ENCODE results near the gene RETREG2.

The RETREG2 gene

DNA sequence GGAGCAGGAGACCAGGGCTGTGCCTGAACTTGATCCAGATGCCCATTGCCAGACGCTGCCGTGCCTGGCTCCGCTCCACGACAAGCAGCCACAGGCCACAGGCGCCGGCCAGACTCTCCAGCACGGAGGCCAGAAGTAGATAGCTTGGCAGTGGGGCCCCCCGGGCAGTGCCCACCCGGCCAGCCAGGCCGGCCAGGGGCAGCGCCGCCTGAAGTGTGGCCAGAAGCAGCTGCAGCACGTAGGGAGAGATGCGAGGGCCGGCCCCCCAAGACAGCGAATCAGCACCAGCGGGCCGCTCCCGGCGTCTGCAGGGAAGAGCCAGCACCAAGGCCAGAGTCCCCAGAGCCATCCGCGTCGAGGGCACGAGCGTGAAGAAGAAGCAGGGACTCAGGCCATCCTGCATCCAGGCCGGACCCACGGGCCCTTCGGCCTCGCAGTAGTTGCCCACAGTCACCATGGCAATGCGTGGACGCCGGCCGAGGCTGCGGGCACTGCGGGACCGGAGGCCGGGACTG is 40.2 kb downstream of the RETREG2 start:
- DNase-seq, result no peak

- peak; percentile 92 for DNase-seq
Observed at GRCh38 chr2:219218732-219219701, 40.9 kb downstream of the RETREG2 start, which contains the start of gene ABCB6. TSS of gene ABCB6 (minus strand) at chr2:219218958. CDS start at chr2:219218673, 285 bp downstream.

DNA sequence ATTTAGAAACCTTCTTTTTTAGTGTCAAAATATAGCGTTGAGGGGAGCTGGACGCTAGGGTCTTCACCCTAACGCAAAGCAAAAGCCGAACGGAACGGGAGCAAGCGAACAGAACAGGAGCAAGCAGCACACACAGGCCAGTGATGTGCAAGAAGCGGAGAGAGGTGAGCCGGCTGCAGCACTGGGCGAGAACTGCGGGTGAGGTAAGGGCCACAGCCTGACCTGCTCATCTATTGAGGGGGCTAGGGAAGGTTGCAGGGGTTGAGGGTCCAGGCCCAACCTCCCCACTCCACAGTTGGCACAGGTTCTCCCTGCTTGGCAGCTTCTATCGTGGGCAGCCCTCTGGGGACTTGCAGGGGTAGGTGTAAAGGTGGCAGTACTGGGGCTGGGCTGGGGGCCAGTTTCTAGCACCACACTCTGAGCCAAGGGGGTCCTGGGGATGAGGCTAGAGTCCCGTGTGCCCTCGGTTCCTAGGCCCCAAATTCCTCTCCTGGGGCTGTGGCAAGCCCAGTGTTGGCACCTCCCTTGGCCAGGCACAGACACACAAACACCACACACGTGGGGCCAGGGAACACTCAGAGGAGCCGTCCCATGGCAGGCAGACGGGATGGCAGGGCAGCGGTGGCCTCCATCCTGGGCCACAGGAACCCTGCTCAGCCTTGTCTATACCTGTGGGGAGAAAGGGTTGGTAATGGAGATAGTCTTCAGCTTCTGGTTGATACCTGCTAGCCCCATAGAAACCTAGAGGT is 41.9 kb downstream of the RETREG2 start:
- DNase-seq, result no peak

DNA sequence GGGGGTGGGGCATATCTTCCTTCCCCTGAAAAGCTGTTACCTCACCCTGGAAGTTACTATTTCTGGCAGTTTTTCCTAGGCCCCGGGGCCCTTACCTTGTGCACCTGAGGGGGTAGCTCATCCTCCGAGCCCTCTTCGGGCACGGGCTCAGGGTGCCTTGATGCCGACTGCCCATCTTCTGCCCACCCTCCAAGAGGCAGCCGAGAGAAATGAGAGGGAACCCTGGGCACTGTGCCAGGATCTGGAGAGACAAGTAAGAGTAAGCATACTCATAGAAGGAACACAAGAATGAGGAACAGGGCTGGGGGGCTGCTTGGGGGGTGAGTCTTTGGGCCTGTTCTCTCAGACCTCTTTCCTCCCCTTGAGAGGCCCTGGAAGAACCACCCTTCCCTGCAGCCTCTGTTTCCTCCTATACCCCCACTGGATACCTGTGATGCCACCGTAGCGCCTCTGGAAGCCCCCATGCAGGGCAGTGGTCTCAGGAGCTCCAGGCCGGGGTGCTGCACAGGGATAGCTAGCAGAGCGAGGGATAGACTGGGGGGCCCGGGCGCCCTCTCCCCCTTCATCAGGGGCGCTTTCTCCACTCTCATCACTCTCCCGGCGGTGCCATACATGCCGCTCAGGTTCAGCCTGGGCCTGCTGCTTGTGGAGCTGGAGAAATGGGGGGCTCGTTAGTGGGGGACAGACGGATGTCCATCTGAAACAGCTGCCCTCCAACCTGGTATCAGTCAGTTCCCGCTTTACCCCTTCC is 42.8 kb downstream of the RETREG2 start:
- DNase-seq, result no peak

- DNase-seq, result no peak
Observed at GRCh38 chr2:219221957-219222518, 44.0 kb downstream of the RETREG2 start.

DNA sequence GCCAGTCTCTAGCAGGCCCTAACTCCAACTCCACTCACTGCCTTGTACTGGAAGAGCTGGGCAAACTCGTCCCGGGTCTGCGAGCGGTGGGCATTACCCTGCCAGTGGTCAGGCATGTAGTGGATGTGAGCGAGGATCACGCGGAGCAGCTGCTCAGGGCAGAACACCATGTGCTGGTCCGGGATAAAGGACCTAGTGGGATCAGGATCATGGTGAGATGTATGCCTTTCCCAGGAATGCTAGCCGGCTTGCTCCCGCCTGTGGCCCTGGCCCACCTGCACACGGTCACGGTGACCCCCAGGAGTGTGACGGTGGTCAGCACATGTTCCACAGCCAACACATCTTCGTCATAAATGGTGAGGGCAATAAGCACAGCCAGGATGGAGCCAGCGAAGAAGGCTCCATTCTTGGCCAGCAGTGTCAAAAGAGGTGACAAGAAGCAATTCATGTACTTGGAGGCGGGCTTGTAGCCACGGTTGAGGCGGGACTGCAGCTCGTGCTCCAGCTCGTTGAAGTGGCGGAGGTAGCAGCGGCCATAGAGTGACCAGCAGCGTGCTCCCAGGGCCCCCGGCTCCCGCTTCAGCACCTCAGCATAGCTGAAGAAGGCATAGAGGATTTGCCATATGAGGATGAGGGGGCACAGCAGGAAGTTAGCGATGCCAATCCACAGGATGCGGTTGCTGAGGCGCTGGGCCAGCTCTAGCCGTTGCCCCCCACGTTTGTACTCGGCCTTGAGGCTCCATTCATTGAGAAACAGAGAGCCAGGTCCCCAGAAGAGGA is 45.9 kb downstream of the RETREG2 start:
- DNase-seq, result no peak

DNA sequence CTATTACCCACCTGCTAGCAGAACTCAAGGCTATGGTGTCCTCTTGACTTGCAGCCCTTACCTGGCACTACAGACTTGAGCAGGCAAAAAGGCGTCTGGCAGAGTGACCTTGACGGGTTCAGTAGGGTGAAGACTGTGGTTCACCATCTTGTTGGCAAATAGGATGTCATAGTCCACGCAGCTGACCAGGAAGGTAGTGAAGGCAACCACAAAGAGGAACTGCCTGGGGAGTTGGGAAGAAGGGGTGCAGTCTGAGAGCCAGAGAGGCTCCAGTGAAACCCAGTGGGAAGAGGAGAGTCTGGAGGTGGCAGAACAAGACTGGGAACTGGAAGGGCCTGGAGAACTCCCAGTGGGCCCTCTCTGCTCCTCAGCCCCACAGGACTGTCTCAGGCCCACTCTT is 47.3 kb downstream of the RETREG2 start:
- no peak for DNase-seq

- DNase-seq, result no peak
Observed at GRCh38 chr2:219228041-219228910, 50.2 kb downstream of the RETREG2 start.

DNA sequence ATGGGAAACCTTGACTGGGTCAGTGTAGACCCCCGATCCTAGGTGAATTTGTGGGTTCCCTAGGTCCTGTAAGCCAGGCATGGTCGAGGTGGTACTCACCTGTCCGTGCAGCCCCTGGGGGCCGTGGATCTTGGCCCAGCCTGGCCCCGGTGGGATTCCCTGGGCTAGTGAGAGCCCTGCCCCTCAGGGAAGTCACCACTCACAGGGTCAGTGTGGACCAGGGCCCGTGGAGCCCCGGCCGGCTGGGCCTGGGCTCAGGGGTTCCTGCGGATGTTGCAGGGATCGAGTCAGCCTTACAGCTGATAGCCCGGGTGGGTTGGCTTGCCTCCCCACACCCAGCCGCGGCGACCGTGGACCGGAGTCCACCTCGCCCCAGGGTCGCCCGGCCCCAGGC is 50.8 kb downstream of the RETREG2 start:
- no peak for DNase-seq

DNA sequence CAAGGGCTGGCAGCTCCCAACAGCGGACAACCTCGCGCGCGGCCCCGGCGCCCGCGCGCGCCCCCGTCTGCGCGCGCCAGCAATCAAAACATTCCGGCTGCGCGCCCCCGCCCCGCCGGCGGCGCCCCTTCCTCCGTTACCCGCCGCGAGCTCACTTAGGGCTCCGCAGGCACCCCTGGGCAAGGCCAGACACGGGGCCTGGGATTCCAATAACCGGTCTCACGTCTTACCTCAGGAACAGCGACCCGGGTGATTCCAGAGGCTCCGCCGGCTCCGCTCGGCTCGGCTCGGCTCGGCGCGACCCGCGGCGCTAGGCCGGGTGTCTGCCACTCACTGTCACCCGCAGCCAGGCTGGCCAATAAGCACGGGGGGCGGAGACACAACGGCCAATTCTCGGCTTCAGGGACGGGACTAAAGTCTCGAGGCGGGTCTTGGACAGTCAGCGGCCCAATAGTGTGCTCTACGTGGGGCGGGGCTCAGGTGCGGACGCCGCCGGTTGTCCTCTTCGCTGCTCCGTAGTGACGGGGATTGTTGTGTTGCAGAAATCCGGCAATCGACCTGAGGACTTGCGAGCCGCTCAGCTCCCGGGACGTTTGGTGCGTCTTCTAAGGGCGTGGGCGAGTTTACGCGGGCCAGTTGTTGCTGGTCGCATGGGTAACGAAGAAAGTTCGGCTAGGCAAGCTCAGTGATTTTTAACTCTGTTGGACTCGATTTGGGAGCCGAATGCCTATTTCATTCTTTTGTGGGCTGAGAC is 51.4 kb downstream of the RETREG2 start, which contains the start of the genes ANKZF1 and ATG9A:
Gene ANKZF1 (plus strand): TSS at position 502 of the 754 bp plus-strand sequence. CDS start 452 bp downstream, outside the sequence.
Gene ATG9A (minus strand): TSS at position 332 of the 754 bp plus-strand sequence. CDS start 1,612 bp downstream, outside the sequence.
- peak; percentile 97 for DNase-seq

GRCh38 chr2:219230059-219230540 is 52.0 kb downstream of the RETREG2 start:
- DNase-seq, result peak; percentile 83

DNA sequence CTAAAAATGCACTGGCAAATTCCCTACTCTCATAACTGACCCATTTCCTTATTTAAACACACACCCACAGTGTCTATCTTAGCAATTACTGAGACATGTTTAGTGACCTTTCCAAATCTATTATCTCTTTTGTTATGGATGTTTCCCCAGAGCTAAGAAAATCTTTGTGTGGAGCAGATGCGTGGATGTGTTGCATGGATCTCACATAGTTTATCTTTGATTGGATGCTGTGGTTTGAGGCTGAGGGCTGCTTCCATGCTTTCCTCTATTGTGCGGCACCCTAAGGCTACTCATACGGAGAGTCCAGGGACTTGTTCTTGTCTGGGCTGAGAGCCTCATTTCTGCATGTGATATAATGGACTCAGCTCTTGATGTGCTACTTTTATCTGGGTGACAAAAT is 56.3 kb downstream of the RETREG2 start:
- DNase-seq, result no peak

Measured in activated CD8-positive, alpha-beta memory T cell treated with anti-CD3 and anti-CD28 coated beads, Interleukin-2, amount 50 U/mL, for 48 hours (primary cell).